ENCODE measurements around the gene SLIT3.
"Not testable (repeated sequence)": the region's sequence is repeated elsewhere in the genome, so short reads cannot be mapped to it uniquely, and the experiment has no call there.

SLIT3 gene

GRCh38 chr5:168651648-168652047 lies 649.3 kb downstream of the SLIT3 start:
- DNase-seq, result no peak

GRCh38 chr5:168649306-168649705 lies 651.6 kb downstream of the SLIT3 start:
- DNase-seq, result no peak

- DNase-seq, result no peak
Observed at GRCh38 chr5:168648576-168648975, 652.4 kb downstream of the SLIT3 start.

GRCh38 chr5:168648016-168648415 lies 652.9 kb downstream of the SLIT3 start:
- no peak for DNase-seq

GRCh38 chr5:168647083-168647482 lies 653.9 kb downstream of the SLIT3 start:
- DNase-seq, result no peak

- no peak for DNase-seq
Observed at GRCh38 chr5:168646335-168646734, 654.6 kb downstream of the SLIT3 start.

GRCh38 chr5:168645195-168645594 lies 655.7 kb downstream of the SLIT3 start:
- DNase-seq, result no peak

GRCh38 chr5:168642019-168642418 lies 658.9 kb downstream of the SLIT3 start:
- no peak for DNase-seq

GRCh38 chr5:168638846-168639245 lies 662.1 kb downstream of the SLIT3 start:
- not testable (repeated sequence) for DNase-seq

- no peak for DNase-seq
Observed at GRCh38 chr5:168637793-168638192, 663.1 kb downstream of the SLIT3 start.

GRCh38 chr5:168637281-168637680 lies 663.7 kb downstream of the SLIT3 start:
- no peak for DNase-seq

- DNase-seq, result not testable (repeated sequence)
Observed at GRCh38 chr5:168630958-168631357, 670.0 kb downstream of the SLIT3 start.

- no peak for DNase-seq
Observed at GRCh38 chr5:168624850-168625364, 676.0 kb downstream of the SLIT3 start.

GRCh38 chr5:168620807-168621206 lies 680.1 kb downstream of the SLIT3 start:
- no peak for DNase-seq

GRCh38 chr5:168614661-168615060 lies 686.3 kb downstream of the SLIT3 start:
- DNase-seq, result no peak

- no peak for DNase-seq
Observed at GRCh38 chr5:168613996-168614395, 686.9 kb downstream of the SLIT3 start.

GRCh38 chr5:168613396-168613795 lies 687.5 kb downstream of the SLIT3 start:
- DNase-seq, result no peak

- DNase-seq, result no peak
Observed at GRCh38 chr5:168612996-168613395, 687.9 kb downstream of the SLIT3 start.

- DNase-seq, result no peak
Observed at GRCh38 chr5:168612123-168612522, 688.8 kb downstream of the SLIT3 start.

All from NCI-H1694 treated with DMSO at 0.1 percent for 48 hours (cell line).